NCI-H82 (cell line): ENCODE measurements around the gene E2F7.

Experiments
- DNase-seq: peaks from one replicate; lab custom pipeline; 2025; lab: John Stamatoyannopoulos, UW

E2F7 gene

DNA sequence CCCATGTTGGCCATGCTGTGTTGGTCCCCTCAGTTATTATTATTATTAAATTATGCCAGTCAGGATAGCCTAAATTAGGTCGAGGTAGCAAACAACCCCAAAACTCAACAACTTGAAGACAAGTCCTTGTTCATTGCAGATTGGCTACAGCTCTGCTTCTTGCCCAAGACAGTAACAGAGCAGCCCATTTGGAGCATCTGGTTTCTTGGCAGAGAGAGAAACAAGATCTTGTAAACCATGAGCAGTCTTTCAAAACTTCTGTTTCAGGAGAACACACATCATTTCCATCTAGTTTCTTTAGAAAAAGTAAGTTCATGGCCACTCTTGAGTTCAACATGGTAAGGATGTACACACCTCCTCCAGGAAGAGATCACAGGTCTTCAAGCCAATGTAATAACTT, 52.3 kb downstream of the E2F7 start:
- no peak for DNase-seq

- peak; percentile 87 for DNase-seq
Observed at GRCh38 chr12:77010691-77011548, 54.4 kb downstream of the E2F7 start.

- DNase-seq: no peak
Observed at GRCh38 chr12:77007476-77007875, 57.9 kb downstream of the E2F7 start.

DNA sequence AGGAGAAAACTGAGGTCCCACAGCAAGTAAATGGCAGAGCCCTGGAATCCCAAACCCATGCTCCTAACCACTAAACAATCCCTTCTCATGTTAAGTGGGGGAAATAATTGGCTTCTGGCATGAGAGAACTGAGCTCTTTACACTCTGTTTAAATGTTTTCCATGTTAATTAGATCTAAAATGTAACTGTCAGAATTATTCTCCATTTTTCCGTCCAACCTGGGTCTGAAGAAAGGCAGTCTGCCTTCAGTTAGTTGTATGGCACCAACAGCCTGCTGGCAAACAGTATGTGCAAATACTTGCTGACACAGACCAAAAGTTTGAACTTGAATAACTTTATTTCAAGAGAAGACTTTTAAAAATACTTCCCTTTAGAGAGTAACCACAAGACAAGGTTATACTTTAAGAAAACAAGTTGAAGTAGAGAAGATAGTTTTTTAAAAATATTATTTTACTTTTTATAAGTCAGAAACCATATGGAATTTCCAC, 59.7 kb downstream of the E2F7 start:
- no peak for DNase-seq

- DNase-seq: no peak
Observed at GRCh38 chr12:77003914-77004313, 61.5 kb downstream of the E2F7 start.

GRCh38 chr12:77003246-77003645, 62.1 kb downstream of the E2F7 start:
- DNase-seq: no peak

- no peak for DNase-seq
Observed at GRCh38 chr12:77002382-77002781, 63.0 kb downstream of the E2F7 start.

DNA sequence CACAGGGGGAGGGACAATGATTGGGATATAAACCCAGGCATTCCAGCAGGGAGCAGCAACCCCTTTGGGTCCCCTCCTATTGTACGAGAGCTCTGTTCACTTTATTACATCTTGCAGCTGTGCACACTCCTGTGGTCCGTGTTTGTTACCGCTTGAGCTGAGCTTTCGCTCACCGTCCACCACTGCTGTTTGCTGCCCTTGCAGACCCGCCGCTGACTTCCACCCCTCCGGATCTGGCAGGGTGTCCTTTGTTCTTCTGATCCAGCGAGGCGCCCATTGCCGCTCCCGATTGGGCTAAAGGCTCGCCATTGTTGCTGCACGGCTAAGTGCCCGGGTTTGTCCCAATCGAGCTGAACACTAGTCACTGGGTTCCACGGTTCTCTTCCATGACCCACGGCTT, 64.1 kb downstream of the E2F7 start:
- no peak for DNase-seq

DNA sequence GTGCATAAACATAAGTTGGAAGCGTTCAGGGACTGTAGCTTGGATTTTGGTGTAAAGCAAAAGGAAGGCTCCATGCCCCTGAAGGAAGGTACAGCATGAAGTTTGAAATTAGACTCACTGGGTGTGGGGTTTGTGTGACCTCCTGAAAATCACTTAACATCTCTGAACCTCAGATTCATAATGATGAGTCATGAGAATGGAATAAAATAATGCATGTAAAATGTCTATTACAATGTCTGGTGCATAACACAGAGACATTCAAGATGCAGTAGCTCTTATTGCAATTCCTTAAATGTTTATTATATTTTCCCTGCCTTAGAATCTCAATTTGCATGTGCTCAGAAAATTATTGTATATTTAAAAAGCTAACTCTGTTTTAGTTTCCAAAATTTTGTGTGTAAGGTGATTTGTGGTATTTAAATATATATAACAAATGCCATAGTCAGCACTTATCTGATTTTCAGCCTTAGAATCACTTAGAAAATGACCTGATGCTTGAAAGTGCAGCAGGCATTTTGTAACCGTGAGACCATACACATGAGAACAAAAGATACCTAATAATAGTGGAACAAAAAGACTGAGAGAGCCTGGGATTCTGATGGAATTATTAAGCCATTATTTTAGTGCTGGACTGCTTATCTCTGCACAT, 66.3 kb downstream of the E2F7 start:
- DNase-seq: no peak

- DNase-seq: no peak
Observed at GRCh38 chr12:76998386-76998785, 67.0 kb downstream of the E2F7 start.

DNA sequence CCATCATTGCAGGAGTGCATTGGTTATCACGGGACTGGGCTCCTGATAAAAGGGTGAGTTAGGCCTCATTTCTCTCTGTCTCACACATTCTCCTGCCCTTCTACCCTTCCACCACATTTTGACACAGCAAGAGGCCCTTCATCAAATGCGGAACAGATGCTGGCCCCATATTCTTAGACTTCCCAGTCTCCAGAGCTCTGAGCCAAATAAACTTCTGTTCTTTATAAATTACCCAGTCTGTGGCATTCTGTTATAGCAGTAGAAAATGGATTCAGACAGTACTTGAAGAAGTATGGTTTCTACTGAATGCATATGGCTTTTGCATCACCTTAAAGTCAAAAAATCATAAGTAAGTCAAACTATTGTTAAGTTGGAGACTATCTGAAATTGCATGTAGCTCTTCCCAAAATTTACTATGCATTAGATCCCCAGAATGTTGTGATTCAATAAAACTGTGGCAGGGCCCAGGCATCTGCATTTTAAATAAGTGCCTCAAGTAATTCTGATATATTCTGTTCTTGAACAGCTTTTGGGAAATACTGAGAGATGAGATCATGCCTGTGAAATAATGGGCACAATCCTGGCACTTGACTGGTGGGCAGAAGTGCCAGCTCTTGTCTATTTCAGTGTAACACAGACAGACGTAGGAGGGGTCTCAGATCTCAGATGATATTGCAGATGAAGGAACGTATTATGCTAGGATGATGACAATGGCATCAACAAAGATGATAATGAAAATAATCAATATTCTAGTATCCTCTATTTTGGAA, 68.2 kb downstream of the E2F7 start:
- no peak for DNase-seq

- no peak for DNase-seq
Observed at GRCh38 chr12:76990716-76991115, 74.7 kb downstream of the E2F7 start.

DNA sequence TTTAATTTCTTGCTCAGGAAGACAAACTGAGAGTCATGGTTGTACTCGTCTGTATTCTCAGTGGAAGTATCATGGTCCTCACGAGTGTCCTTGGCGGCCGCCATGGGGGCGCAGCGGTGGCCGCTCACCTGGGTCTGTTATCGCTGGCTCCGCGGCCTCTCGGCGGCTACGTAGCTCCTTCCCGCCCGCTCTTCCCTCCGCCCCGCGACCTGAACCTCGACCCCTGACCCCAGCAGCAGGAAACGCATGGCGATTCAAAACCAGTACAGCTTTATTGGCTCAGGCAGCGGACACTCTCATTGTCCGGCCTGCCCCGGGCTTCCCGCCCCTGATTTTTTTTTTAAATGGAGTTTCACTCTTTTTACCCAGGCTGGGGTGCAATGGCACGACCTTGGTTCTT, 80.8 kb downstream of the E2F7 start:
- no peak for DNase-seq

DNA sequence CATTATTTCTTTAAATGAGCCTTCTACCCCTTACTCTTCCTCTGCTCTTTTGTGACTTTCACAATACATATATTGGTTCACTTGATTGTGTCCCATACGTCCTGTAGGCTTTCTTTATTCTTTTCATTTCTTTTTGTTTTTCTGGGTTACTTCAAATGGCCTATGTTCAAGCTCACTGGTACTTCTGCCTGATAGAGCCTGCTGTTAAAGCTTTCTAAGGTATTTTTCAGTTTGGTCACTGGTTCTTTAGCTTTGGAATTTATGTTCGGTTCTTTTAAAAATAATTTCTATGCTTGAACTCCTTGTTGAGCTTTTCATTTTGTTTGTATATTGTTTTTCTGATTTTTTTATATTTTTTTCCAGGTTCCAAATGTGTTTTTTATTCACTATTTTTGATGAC, 81.9 kb downstream of the E2F7 start:
- DNase-seq: no peak

DNA sequence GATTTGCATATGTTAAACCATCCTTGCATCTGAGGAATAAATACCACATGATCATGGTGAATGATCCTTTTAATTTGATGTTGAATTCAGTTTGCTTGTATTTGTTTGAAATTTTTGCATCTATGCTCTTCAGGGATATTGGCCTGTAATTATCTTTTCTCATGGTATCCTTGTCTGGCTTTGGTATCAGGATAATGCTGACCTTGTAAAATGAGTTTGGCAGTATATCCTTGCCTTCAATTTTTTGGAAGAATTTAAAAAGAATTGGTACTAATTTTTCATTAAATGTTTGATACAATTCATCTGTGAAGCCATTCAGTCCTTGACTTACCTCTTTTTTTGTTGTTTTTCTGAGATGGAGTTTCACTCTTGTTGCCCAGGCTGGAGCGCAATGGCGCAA, 85.2 kb downstream of the E2F7 start:
- DNase-seq: no peak

- DNase-seq: no peak
Observed at GRCh38 chr12:76976777-76977382, 88.5 kb downstream of the E2F7 start.
